H9 (cell line): ENCODE results near the gene CFAP45. TPM values are rescaled to one million over a fixed set of nuclear protein-coding genes. Genes with fewer than 3 reads are reported as not detected.

Source experiments
- DNase-seq: peaks from one replicate; pipeline ENCODE4 v3.0.0-alpha.2; 2017
- H2AFZ ChIP-seq: one replicate; pipeline ENCODE4 v1.6.1; 2013; ENCODE audit warnings: mild to moderate bottlenecking, low read length, control low read depth, moderate library complexity
- H2AK5ac ChIP-seq: 2 replicates; pipeline ENCODE4 v1.6.1; 2013; ENCODE audit warnings: low read length, control low read depth, mixed read lengths; ENCODE audit not compliant: insufficient read length
- H2BK120ac ChIP-seq: one replicate; pipeline ENCODE4 v1.6.1; 2013; ENCODE audit warnings: low read depth, mild to moderate bottlenecking, low read length, control low read depth, inconsistent platforms; ENCODE audit not compliant: poor library complexity, severe bottlenecking
- H2BK12ac ChIP-seq: 2 replicates; pipeline ENCODE4 v1.6.1; 2013; ENCODE audit warnings: low read length, control low read depth, mixed read lengths, low read depth; ENCODE audit not compliant: insufficient read length
- H2BK15ac ChIP-seq: 2 replicates; pipeline ENCODE4 v1.6.1; 2013; ENCODE audit warnings: low read depth, low read length, control low read depth
- H2BK20ac ChIP-seq: one replicate; pipeline ENCODE4 v1.6.1; 2013; ENCODE audit warnings: low read depth, mild to moderate bottlenecking, low read length, control low read depth, inconsistent platforms; ENCODE audit not compliant: poor library complexity, severe bottlenecking
- H2BK5ac ChIP-seq: 2 replicates; pipeline ENCODE4 v1.6.1; 2013; ENCODE audit warnings: low read length, control low read depth, mixed read lengths; ENCODE audit not compliant: insufficient read length
- H3K14ac ChIP-seq: 2 replicates; pipeline ENCODE4 v1.6.1; 2013; ENCODE audit warnings: low read length, control low read depth; ENCODE audit not compliant: insufficient read depth
- H3K18ac ChIP-seq: 2 replicates; pipeline ENCODE4 v1.6.1; 2013; ENCODE audit warnings: low read depth, mild to moderate bottlenecking, mixed read lengths, low read length, control low read depth; ENCODE audit not compliant: insufficient read length
- H3K23ac ChIP-seq: 2 replicates; pipeline ENCODE4 v1.6.1; 2013; ENCODE audit warnings: low read length, control low read depth, mixed read lengths, low read depth; ENCODE audit not compliant: insufficient read length
- H3K23me2 ChIP-seq: 2 replicates; pipeline ENCODE4 v1.6.1; 2013; ENCODE audit warnings: low read depth, mild to moderate bottlenecking, mixed read lengths, low read length, control low read depth; ENCODE audit not compliant: insufficient read length, poor library complexity, severe bottlenecking
- H3K27ac ChIP-seq: 2 replicates; pipeline ENCODE4 v1.5.1; 2013; ENCODE audit warnings: low read length, control low read depth, mixed read lengths, low read depth; ENCODE audit not compliant: insufficient read length
- H3K27me3 ChIP-seq: 2 replicates; pipeline ENCODE4 v1.6.1; 2013; ENCODE audit warnings: low read length, control low read depth, inconsistent platforms; ENCODE audit not compliant: insufficient read depth
- H3K4ac ChIP-seq: 2 replicates; pipeline ENCODE4 v1.6.1; 2013; ENCODE audit warnings: low read depth, mild to moderate bottlenecking, control low read depth, inconsistent platforms, low read length, moderate library complexity
- H3K4me1 ChIP-seq: 2 replicates; pipeline ENCODE4 v1.6.1; 2013; ENCODE audit warnings: low read length, control low read depth, inconsistent platforms; ENCODE audit not compliant: insufficient read depth
- H3K4me2 ChIP-seq: 2 replicates; pipeline ENCODE4 v1.6.1; 2013; ENCODE audit warnings: low read length, control low read depth, mixed read lengths; ENCODE audit not compliant: insufficient read length, insufficient read depth
- H3K56ac ChIP-seq: 2 replicates; pipeline ENCODE4 v1.6.1; 2013; ENCODE audit warnings: low read depth, mild to moderate bottlenecking, mixed read lengths, low read length, control low read depth; ENCODE audit not compliant: insufficient read length
- H3K79me1 ChIP-seq: 2 replicates; pipeline ENCODE4 v1.6.1; 2013; ENCODE audit warnings: low read depth, mild to moderate bottlenecking, moderate library complexity, low read length, control low read depth, inconsistent platforms; ENCODE audit not compliant: insufficient read depth, poor library complexity, severe bottlenecking
- H3K79me2 ChIP-seq: 2 replicates; pipeline ENCODE4 v1.6.1; 2013; ENCODE audit warnings: low read length, control low read depth, inconsistent platforms; ENCODE audit not compliant: insufficient read depth
- H3K9ac ChIP-seq: 2 replicates; pipeline ENCODE4 v1.6.1; 2013; ENCODE audit warnings: low read length, control low read depth, mixed read lengths; ENCODE audit not compliant: insufficient read length; ENCODE audit errors: extremely low read depth
- H3K9me3 ChIP-seq: one replicate; pipeline ENCODE4 v1.6.1; 2013; ENCODE audit warnings: low read depth, low read length, inconsistent platforms; ENCODE audit not compliant: control insufficient read depth
- H3T11ph ChIP-seq: one replicate; pipeline ENCODE4 v1.6.1; 2013; ENCODE audit warnings: mild to moderate bottlenecking, low read length, control low read depth, inconsistent platforms
- H4K20me1 ChIP-seq: one replicate; pipeline ENCODE4 v1.6.1; 2013; ENCODE audit not compliant: control insufficient read depth, insufficient read length, insufficient read depth
- H4K5ac ChIP-seq: 2 replicates; pipeline ENCODE4 v1.6.1; 2013; ENCODE audit warnings: low read depth, mild to moderate bottlenecking, mixed read lengths, low read length, control low read depth; ENCODE audit not compliant: insufficient read length
- H4K8ac ChIP-seq: replicated peaks from 2 replicates; pipeline ENCODE4 v1.6.1; 2013; ENCODE audit warnings: low read length, control low read depth, mixed read lengths, low read depth; ENCODE audit not compliant: insufficient read length
- H4K91ac ChIP-seq: 2 replicates; pipeline ENCODE4 v1.6.1; 2013; ENCODE audit warnings: low read depth, mild to moderate bottlenecking, moderate library complexity, mixed read lengths, low read length, control low read depth; ENCODE audit not compliant: insufficient read length
- H3K27ac Mint-ChIP-seq, 3 experiments: 2 replicates in 2 of 3; 3 replicates in 1 of 3; pipeline ENCODE4 v1.8.0; 2020 to 2021; ENCODE audit warnings: mixed read lengths in 3 of 3, mild to moderate bottlenecking in 1 of 3, moderate library complexity in 1 of 3
- H3K27me3 Mint-ChIP-seq: 2 replicates; pipeline ENCODE4 v1.8.0; 2021; ENCODE audit warnings: low read depth, mild to moderate bottlenecking, moderate library complexity, mixed read lengths
- H3K36me3 Mint-ChIP-seq, 3 experiments: 2 replicates in 2 of 3; 3 replicates in 1 of 3; pipeline ENCODE4 v1.8.0; 2020 to 2021; ENCODE audit warnings: low read depth in 3 of 3, mixed read lengths in 3 of 3; ENCODE audit not compliant: insufficient read depth in 1 of 3
- H3K4me1 Mint-ChIP-seq, 2 experiments: 2 replicates each; pipeline ENCODE4 v1.8.0; 2020; ENCODE audit warnings: mixed read lengths in 2 of 2
- H3K4me3 Mint-ChIP-seq, 2 experiments: 2 replicates in 1 of 2; 3 replicates in 1 of 2; pipeline ENCODE4 v1.8.0; 2020 to 2021; ENCODE audit warnings: mild to moderate bottlenecking in 2 of 2, mixed read lengths in 2 of 2, moderate library complexity in 1 of 2
- H3K9me3 Mint-ChIP-seq, 2 experiments: 2 replicates in 1 of 2; 3 replicates in 1 of 2; pipeline ENCODE4 v1.8.0; 2020; ENCODE audit warnings: mild to moderate bottlenecking in 2 of 2, mixed read lengths in 2 of 2, moderate library complexity in 1 of 2
- CTCF ChIP-seq: fragments of 200-600 bp; sonication (generic); conservative IDR thresholded peaks from 3 replicates; pipeline ENCODE4 v1.8.0; 2021; ENCODE audit warnings: antibody characterized with exemption, mild to moderate bottlenecking
- WGBS: extraction: QIAGEN DNeasy Blood & Tissue Kit; methylation state at CpG from one replicate; pipeline ENCODE4 v1.1.7; 2013; ENCODE audit warnings: missing lambda C conversion rate, low lambda C conversion rate, mixed read lengths; ENCODE audit not compliant: insufficient read length; ENCODE audit errors: extremely low coverage; 5-methylcytosine and 5-hydroxymethylcytosine counted together
- total RNA-seq: library from RNA; stranded (reverse); gene quantifications from 2 replicates; pipeline ENCODE4 v1.2.1, GENCODE V29; 2021

The CFAP45 gene
- total RNA-seq, 1 experiment from 2014 or later = 0.85 TPM

- H3K27me3 Mint-ChIP-seq = peaks cover 25% of the 10 kb centered on the region
- H3K4me2 ChIP-seq = no peak overlapping the region
Measured at GRCh38 chr1:159868766-159869165, 31.2 kb downstream of the CFAP45 start.

More at GRCh38 chr1:159868766-159869165, 31.2 kb downstream of the CFAP45 start:
- Mint-ChIP-seq H3K4me1 (peaks cover 18 to 24% of the 10 kb centered on the region in 2 experiments), H3K27ac (no peak overlapping the region), H3K4me3 (no peak overlapping the region), H3K36me3 (no peaks in the 10 kb centered on the region; a peak in 1 of 7 replicates), H3K9me3 (no peaks in the 10 kb centered on the region)
- H2AK5ac ChIP-seq = no peak overlapping the region
- no peak overlapping the region for H3K23ac ChIP-seq
- H3K4me1 ChIP-seq = no peaks in the 10 kb centered on the region
- no peak overlapping the region for H3K56ac ChIP-seq
- H3K4ac ChIP-seq = no peak overlapping the region
- no peak overlapping the region for H3K18ac ChIP-seq
- no peak overlapping the region for H2BK15ac ChIP-seq
- TF ChIP-seq CTCF = no peak
- H3K9ac ChIP-seq = no peak overlapping the region
- H2BK12ac ChIP-seq = no peak overlapping the region
- H3T11ph ChIP-seq = no peak overlapping the region
- no peaks in the 10 kb centered on the region for H3K27me3 ChIP-seq
- no peak overlapping the region for H2BK120ac ChIP-seq
- H4K91ac ChIP-seq = no peak overlapping the region
- H2BK20ac ChIP-seq = no peak overlapping the region
- H4K5ac ChIP-seq = no peak overlapping the region
- H3K9me3 ChIP-seq = no peaks in the 10 kb centered on the region
- H3K27ac ChIP-seq = no peak overlapping the region
- H2AFZ ChIP-seq = no peak overlapping the region
- H2BK5ac ChIP-seq = no peak overlapping the region
- no peak overlapping the region for H4K8ac ChIP-seq
- DNase-seq = no peak
- H3K14ac ChIP-seq = no peak overlapping the region
- no CpG with 5 or more reads among the region's 3 CpGs for WGBS
- no peaks in the 10 kb centered on the region for H3K79me1 ChIP-seq
- H4K20me1 ChIP-seq = peaks cover 2% of the 10 kb centered on the region
- H3K79me2 ChIP-seq = no peaks in the 10 kb centered on the region
- H3K23me2 ChIP-seq = no peaks in the 10 kb centered on the region
